Measurements from ENCODE around the gene BTBD10. TPM values are rescaled to one million over a fixed set of nuclear protein-coding genes. Genes with fewer than 3 reads are reported as not detected.

The BTBD10 gene
- polyA plus RNA-seq, 1 donor from 2014 or later = 143 TPM

DNA sequence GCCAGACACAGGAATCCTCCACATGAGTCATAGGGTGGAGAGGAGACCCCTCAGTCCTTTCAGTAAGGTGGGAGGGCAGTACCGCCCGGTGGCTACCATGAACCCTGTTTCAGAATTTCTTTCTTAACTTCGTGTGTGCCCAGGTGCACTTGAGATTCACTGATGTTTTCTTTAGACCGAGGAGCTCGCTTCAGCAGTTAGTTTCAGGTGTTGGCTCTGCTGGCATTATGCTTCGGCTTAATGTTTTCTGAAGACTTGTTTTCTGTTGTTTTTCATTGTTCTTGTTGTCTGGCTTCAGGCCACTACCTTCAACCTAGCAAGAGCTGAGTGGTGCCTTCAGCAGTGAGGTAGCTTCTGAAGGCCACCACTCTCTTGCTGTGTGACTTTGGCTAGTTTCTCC is 114.0 kb downstream of the BTBD10 start:
- Histone ChIP-seq H3K27ac (ENCODE audit: low read length) (no peak overlapping the region), H3K9me3 (ENCODE audit: low read length) (no peaks in the 10 kb centered on the region), H3K4me2 (ENCODE audit: low read length) (no peak overlapping the region), H3K36me3 (ENCODE audit: insufficient read depth, low read length) (no peaks in the 10 kb centered on the region), H3K9ac (ENCODE audit: low read length) (no peak overlapping the region), H3K9me2 (ENCODE audit: insufficient read depth, low read length) (no peaks in the 10 kb centered on the region), H3K79me2 (replicated peaks; ENCODE audit: insufficient read depth, low read length) (no peaks in the 10 kb centered on the region), H2AFZ (ENCODE audit: low read depth, low read length) (no peak overlapping the region), H3K27me3 (ENCODE audit: insufficient read depth, low read depth, low read length) (no peaks in the 10 kb centered on the region), H3F3A (ENCODE audit: insufficient read depth, low read length, poor library complexity, severe bottlenecking) (no peaks in the 10 kb centered on the region), H4K20me1 (ENCODE audit: insufficient read depth) (no peaks in the 10 kb centered on the region), H3K4me3 (ENCODE audit: low read length) (no peak overlapping the region)
- TF ChIP-seq, protein P1, sequence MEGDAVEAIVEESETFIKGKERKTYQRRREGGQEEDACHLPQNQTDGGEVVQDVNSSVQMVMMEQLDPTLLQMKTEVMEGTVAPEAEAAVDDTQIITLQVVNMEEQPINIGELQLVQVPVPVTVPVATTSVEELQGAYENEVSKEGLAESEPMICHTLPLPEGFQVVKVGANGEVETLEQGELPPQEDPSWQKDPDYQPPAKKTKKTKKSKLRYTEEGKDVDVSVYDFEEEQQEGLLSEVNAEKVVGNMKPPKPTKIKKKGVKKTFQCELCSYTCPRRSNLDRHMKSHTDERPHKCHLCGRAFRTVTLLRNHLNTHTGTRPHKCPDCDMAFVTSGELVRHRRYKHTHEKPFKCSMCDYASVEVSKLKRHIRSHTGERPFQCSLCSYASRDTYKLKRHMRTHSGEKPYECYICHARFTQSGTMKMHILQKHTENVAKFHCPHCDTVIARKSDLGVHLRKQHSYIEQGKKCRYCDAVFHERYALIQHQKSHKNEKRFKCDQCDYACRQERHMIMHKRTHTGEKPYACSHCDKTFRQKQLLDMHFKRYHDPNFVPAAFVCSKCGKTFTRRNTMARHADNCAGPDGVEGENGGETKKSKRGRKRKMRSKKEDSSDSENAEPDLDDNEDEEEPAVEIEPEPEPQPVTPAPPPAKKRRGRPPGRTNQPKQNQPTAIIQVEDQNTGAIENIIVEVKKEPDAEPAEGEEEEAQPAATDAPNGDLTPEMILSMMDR (IDR thresholded peaks at IDR 0.05; ENCODE audit: poor library complexity, severe bottlenecking) = no peak
- TF ChIP-seq, protein P2, sequence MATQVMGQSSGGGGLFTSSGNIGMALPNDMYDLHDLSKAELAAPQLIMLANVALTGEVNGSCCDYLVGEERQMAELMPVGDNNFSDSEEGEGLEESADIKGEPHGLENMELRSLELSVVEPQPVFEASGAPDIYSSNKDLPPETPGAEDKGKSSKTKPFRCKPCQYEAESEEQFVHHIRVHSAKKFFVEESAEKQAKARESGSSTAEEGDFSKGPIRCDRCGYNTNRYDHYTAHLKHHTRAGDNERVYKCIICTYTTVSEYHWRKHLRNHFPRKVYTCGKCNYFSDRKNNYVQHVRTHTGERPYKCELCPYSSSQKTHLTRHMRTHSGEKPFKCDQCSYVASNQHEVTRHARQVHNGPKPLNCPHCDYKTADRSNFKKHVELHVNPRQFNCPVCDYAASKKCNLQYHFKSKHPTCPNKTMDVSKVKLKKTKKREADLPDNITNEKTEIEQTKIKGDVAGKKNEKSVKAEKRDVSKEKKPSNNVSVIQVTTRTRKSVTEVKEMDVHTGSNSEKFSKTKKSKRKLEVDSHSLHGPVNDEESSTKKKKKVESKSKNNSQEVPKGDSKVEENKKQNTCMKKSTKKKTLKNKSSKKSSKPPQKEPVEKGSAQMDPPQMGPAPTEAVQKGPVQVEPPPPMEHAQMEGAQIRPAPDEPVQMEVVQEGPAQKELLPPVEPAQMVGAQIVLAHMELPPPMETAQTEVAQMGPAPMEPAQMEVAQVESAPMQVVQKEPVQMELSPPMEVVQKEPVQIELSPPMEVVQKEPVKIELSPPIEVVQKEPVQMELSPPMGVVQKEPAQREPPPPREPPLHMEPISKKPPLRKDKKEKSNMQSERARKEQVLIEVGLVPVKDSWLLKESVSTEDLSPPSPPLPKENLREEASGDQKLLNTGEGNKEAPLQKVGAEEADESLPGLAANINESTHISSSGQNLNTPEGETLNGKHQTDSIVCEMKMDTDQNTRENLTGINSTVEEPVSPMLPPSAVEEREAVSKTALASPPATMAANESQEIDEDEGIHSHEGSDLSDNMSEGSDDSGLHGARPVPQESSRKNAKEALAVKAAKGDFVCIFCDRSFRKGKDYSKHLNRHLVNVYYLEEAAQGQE (IDR thresholded peaks at IDR 0.05; ENCODE audit: borderline replicate concordance) = no peak
- TF ChIP-seq TAF1 (IDR thresholded peaks at IDR 0.05; ENCODE audit: low read depth) = no peak
- TF ChIP-seq POLR2AphosphoS5 (IDR thresholded peaks at IDR 0.05) = no peak
- no peak for TF ChIP-seq EZH2 (IDR thresholded peaks at IDR 0.05; ENCODE audit: borderline replicate concordance, insufficient read depth, low read length, poor library complexity, severe bottlenecking)
- no peak for TF ChIP-seq MXI1 (conservative IDR thresholded peaks at IDR 0.05; ENCODE audit: poor library complexity, severe bottlenecking)
- TF ChIP-seq EP300 (conservative IDR thresholded peaks at IDR 0.05; ENCODE audit: poor library complexity, severe bottlenecking) = no peak
- no peak for TF ChIP-seq RAD21 (conservative IDR thresholded peaks at IDR 0.05)
- no peak for TF ChIP-seq SMC3 (conservative IDR thresholded peaks at IDR 0.05; ENCODE audit: poor library complexity)

DNA sequence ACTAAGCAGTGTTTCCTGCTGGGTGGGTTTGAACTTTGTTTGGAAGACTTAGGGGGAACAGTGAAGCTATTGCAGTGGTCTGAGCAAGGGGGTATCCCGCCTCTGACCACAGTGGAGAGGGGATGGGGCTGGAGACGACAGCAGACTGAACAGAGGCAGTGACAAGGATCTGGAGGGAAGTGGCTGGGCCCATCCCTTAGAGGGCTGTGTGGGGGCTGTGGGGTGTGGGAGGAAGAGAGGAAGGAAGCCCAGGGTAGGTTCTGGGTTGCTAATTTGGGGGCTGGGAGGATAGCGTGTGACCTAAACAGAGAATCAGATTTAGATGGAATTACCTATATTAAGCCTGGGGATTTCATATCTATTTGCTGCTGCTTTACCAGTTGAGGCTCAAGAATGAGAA is 114.7 kb downstream of the BTBD10 start:
- H3K27me3 ChIP-seq (ENCODE audit: insufficient read depth, low read depth, low read length) = no peaks in the 10 kb centered on the region
- no peaks in the 10 kb centered on the region for H3F3A ChIP-seq (ENCODE audit: insufficient read depth, low read length, poor library complexity, severe bottlenecking)
- no peak overlapping the region for H3K4me2 ChIP-seq (ENCODE audit: low read length)
- no peaks in the 10 kb centered on the region for H3K9me3 ChIP-seq (ENCODE audit: low read length)
- H4K20me1 ChIP-seq (ENCODE audit: insufficient read depth) = no peaks in the 10 kb centered on the region
- no peaks in the 10 kb centered on the region for H3K9me2 ChIP-seq (ENCODE audit: insufficient read depth, low read length)
- H3K4me3 ChIP-seq (ENCODE audit: low read length) = no peak overlapping the region
- no peaks in the 10 kb centered on the region for H3K79me2 ChIP-seq (replicated peaks; ENCODE audit: insufficient read depth, low read length)
- H3K27ac ChIP-seq (ENCODE audit: low read length) = no peak overlapping the region
- no peaks in the 10 kb centered on the region for H3K36me3 ChIP-seq (ENCODE audit: insufficient read depth, low read length)
- no peak overlapping the region for H2AFZ ChIP-seq (ENCODE audit: low read depth, low read length)
- H3K9ac ChIP-seq (ENCODE audit: low read length) = no peak overlapping the region
- TF ChIP-seq EP300 (conservative IDR thresholded peaks at IDR 0.05; ENCODE audit: poor library complexity, severe bottlenecking) (no peak), SMC3 (conservative IDR thresholded peaks at IDR 0.05; ENCODE audit: poor library complexity) (no peak), RAD21 (conservative IDR thresholded peaks at IDR 0.05) (no peak), MXI1 (conservative IDR thresholded peaks at IDR 0.05; ENCODE audit: poor library complexity, severe bottlenecking) (no peak), POLR2AphosphoS5 (IDR thresholded peaks at IDR 0.05) (no peak), EZH2 (IDR thresholded peaks at IDR 0.05; ENCODE audit: borderline replicate concordance, insufficient read depth, low read length, poor library complexity, severe bottlenecking) (no peak), TAF1 (IDR thresholded peaks at IDR 0.05; ENCODE audit: low read depth) (no peak)
- TF ChIP-seq, protein P2 (IDR thresholded peaks at IDR 0.05; ENCODE audit: borderline replicate concordance) = no peak
- TF ChIP-seq, protein P1 (IDR thresholded peaks at IDR 0.05; ENCODE audit: poor library complexity, severe bottlenecking) = no peak

All from neural cell (in vitro differentiated cells).